Subcutaneous adipose tissue (tissue), 4 donors: ENCODE measurements around the gene FAM53A. TPM values are rescaled to one million over a fixed set of nuclear protein-coding genes. Genes with fewer than 3 reads are reported as not detected.

Experiments used
- total RNA-seq, 4 donors: library from RNA; depleted of rRNA; stranded (reverse); fragments of >200 nt; gene quantifications; one replicate each; pipeline ENCODE4 v1.1.0, GENCODE V29; 2016
- TF ChIP-seq, protein P1 (sequence below): fragments of 450-650 bp; IDR thresholded peaks from one replicate; pipeline ENCODE4 v1.5.1; 2016; ENCODE audit warnings: low read depth, mild to moderate bottlenecking, control low read depth, antibody characterized with exemption, moderate library complexity

Gene FAM53A
- total RNA-seq, 4 donors from 2014 or later: 1.5 to 5.9 (median 3.8) TPM

DNA sequence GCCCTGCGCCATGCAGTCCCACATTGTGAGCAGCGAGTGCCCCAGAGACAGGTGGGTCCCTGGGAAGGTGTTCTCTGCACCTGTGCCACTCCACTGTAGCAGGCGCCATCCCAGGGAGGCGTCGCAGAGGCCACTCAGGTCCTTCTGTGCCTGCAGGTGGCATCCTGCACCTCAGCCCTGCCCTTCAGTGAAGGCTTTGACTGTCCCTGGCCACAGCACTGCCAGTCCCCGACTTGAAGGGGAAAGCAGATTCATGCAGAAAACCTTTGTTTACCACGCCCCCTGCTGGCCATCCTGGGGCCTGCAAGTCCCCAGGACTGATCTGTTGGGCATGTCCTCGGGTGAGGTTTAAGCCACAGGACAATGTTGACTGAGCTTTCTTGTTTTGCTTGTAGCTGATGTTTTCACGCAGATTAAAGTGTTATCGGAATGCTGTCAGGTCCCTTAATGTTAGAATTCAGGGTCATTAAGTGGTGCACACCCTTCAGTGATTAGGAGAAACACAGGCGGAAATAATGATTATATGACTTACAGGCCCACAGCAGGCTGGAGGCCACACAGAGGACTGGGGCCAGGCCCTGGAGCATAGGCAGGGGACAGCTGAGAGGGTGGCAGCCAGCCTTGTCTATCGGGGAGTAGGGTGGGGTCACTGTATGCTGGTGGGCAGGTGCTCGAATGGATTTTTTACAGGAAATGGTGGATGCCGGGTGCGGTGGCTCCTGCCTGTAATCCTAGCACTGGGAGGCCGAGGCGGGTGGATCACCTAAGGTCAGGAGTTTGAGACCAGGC lies 42.2 kb upstream of the FAM53A start:
- TF ChIP-seq, protein P1, sequence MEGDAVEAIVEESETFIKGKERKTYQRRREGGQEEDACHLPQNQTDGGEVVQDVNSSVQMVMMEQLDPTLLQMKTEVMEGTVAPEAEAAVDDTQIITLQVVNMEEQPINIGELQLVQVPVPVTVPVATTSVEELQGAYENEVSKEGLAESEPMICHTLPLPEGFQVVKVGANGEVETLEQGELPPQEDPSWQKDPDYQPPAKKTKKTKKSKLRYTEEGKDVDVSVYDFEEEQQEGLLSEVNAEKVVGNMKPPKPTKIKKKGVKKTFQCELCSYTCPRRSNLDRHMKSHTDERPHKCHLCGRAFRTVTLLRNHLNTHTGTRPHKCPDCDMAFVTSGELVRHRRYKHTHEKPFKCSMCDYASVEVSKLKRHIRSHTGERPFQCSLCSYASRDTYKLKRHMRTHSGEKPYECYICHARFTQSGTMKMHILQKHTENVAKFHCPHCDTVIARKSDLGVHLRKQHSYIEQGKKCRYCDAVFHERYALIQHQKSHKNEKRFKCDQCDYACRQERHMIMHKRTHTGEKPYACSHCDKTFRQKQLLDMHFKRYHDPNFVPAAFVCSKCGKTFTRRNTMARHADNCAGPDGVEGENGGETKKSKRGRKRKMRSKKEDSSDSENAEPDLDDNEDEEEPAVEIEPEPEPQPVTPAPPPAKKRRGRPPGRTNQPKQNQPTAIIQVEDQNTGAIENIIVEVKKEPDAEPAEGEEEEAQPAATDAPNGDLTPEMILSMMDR: no peak

DNA sequence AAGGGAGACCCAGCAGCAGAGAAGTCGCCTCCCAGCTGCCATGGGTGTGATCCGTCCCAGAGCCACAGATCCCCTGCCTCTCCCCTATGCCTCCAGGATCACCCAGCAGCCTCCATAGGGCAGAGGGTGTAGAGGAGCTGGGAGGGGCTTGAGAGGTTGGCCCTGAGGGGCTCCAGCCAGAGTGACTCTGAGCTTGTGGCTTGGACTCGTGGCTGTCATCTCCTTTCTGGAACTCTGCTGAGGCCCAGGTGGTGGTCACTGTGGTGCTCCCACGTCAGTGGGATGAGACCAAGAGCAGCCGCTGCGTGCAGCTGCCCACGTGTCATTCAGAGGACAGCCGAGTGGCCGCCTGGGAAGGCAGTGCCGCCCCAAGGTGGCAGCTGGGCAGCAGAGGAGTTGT lies 41.4 kb upstream of the FAM53A start:
- TF ChIP-seq, protein P1: no peak

DNA sequence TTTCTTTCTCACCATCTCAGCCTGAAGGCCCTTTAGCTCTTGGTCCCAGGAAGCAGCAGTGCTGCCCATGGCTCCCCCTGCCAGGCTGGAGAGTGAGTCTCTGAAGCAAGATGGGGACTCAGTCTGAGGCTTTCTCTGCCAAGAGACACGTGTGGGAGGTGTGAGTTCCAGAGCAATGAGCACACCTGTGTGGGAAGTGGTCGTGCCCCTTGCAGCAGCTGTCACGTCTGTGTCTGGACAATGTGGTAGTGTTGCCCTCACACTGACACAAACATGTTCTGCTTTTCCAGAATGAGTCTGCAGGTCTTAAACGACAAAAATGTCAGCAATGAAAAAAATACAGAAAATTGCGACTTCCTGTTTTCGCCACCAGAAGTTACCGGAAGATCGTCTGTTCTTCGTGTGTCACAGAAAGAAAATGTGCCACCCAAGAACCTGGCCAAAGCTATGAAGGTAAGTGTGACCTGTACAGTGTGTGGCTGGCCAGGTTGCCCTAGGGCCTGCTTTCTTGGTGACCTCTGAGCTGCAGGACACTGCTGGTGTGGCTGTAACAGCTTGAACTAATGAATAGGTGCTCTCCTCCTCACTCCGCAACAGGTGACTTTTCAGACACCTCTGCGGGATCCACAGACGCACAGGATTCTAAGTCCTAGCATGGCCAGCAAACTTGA lies 39.2 kb upstream of the FAM53A start:
- TF ChIP-seq, protein P1: no peak

DNA sequence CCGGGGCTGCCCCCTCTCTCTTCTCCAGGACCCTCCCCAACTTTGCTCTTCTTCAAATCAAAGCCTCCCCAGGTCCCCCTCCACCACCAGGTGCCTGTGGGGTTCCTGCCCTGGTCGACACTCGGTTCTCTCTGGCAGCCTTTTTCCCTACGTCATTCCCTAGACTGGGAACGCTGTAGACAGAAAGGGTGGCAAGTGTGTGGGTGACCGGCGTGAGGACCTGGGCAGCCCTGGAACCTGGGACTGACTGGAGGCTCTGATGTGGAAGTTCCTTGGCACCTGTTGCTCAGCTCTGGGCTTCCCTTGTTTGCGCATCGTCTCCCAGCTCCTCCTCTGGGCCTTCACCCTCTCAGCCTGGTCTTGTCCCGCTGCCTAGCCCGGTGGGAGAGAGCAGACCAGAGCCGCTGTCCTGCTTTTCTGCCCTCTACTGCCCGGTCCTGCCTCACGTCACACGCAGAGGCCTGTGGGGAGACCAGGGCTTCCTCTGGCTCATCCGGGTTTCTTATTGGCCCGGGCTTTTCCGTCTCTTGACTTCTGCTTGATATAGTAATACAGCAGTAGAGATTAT lies 38.5 kb upstream of the FAM53A start:
- TF ChIP-seq, protein P1: no peak

DNA sequence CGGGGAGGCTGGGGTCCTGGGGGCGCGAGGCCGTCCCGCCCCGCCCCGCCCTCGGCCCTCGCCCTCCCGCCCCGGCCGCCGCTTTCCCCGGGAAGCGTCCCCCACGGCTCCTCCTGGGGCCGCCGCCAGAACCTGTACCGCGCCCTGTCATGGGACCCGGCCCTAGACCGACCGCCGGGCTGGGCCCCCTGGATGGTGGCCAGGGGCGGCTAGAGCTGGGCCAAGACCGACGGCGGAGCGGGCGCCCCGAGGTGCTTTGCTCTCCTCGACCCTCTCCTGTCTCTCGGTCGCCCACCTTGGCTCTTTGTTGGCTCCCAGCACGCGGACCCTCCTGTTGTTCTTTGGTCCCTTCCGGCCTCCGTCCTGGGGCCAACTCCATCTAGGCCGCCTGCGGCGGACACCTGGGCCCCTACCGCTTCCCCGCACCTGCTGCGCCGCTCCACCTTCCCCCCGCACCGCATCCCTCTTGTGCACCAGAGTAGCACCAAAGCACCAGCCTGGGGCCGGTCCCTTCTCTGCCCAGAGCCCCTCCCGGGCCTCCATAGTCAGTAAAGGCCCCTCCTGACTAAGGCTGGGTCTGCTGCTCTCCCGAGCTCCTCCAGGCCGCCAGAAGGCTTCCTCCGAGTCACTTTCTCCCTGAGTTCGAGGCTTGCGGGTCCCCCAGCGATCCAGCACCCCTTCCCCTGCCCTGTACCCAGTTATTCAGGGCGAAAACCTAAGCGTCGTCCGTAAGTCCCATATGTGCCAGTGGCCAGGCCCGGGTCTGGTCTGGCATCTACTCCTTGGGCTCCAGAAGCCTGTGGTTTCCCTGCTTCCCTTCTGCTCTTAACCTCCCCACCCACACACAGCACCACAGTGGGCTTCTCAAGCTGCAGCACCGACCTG lies 37.8 kb upstream of the FAM53A start:
- TF ChIP-seq, protein P1: no peak

DNA sequence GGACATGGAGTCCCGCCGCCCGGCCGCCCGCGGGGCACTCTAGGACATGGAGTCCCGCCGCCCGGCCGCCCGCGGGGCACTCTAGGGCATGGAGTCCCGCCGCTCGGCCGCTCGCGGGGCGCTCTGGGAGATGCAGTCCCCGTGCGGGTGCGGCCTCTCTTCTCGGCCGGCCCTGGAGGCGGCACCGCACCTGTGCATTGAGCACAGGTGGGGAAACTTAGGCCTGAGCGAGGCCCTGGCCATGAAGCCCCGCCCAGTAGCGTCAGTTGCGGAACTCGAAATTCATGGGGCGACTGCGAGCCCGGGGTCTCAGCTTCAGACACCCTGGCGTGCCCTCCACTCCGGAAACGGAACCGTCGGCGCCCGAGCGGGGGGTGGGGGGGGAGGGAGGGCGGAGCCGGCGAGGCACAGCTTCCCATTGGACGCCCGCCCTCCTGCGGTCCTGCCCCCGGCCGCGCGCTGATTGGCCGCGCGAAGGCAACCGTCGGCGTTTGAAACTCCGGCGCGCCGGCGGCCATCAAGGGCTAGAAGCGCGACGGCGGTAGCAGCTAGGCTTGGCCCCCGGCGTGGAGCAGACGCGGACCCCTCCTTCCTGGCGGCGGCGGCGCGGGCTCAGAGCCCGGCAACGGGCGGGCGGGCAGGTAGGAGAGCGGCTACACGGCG lies 37.0 kb upstream of the FAM53A start, which contains the start of the genes TACC3 and TMEM129:
Gene TACC3, plus strand, starts transcription at position 519 of the 663 bp plus-strand sequence. CDS start 1,901 bp downstream, outside the sequence.
Gene TMEM129, minus strand, starts transcription at position 321 of the 663 bp plus-strand sequence. CDS start 486 bp downstream, outside the sequence.
- TF ChIP-seq, protein P1: no peak
